PFSK-1 (cell line): ENCODE measurements around the gene GRIK1.

Source experiments
- POLR2AphosphoS5 ChIP-seq: IDR thresholded peaks from 2 replicates; pipeline ENCODE4 v1.6.1; 2012; ENCODE audit warnings: low read depth, mild to moderate bottlenecking, control low read depth, low read length, moderate library complexity
- REST ChIP-seq, 2 experiments: IDR thresholded peaks; 2 replicates each; pipeline versions ENCODE4 v1.6.1 to v1.8.0; 2011 to 2012; ENCODE audit warnings: low read depth in 2 of 2, low read length in 2 of 2, control low read depth in 1 of 2, inconsistent platforms in 1 of 2, mild to moderate bottlenecking in 1 of 2, moderate library complexity in 1 of 2; ENCODE audit not compliant: insufficient read depth in 1 of 2
- TAF1 ChIP-seq: IDR thresholded peaks from 2 replicates; pipeline ENCODE4 v1.6.1; 2012; ENCODE audit warnings: low read length, control low read depth, borderline replicate concordance; ENCODE audit not compliant: insufficient read depth

GRCh38 chr21:29717659-29718058 is 222.1 kb downstream of the GRIK1 start:
- TF ChIP-seq TAF1 (no peak), POLR2AphosphoS5 (no peak), REST (IDR thresholded peaks at IDR 0.05; ENCODE audit: insufficient read depth in 1 of 2, low read depth in 2 of 2, low read length in 2 of 2) (no peak)
